ENCODE data around the gene MTHFD2L.

MTHFD2L gene

DNA sequence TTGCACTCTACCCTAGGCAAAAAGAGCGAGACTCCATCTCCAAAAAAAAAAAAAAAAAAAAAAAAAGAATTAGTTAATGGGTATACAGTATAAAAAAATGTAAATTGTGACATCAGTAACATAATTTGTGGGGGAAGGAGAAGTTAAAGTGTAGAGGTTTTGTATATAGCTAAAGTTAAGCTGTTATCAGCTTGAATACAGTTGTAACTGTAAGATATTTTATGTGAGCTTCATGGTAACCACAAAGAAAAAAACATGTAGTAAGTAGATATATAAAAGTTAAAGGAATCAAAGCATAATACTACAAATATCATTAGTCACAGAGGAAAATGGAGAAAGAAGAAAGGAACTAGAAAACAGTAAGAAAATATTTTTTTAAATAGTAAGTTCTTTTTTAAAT is 97.2 kb downstream of the MTHFD2L start:
- no peak overlapping the region for H3K27ac ChIP-seq
- H4K20me1 ChIP-seq (ENCODE audit: insufficient read depth): no peaks in the 10 kb centered on the region
- no peak overlapping the region for H3K4me3 ChIP-seq (IDR thresholded peaks at IDR 0.05; ENCODE audit: insufficient read depth, low read depth, low read length)
- H3K27me3 ChIP-seq (ENCODE audit: insufficient read depth, low read depth): no peaks in the 10 kb centered on the region
- H3K9ac ChIP-seq: no peak overlapping the region
- H3K4me2 ChIP-seq: no peak overlapping the region
- H2AFZ ChIP-seq (ENCODE audit: low read depth): no peak overlapping the region
- TF ChIP-seq CTCF (conservative IDR thresholded peaks at IDR 0.05; ENCODE audit: low read depth, low read length): no peak
- H3K4me1 ChIP-seq (ENCODE audit: low read depth, poor library complexity, severe bottlenecking): no peaks in the 10 kb centered on the region
- H3K79me2 ChIP-seq (ENCODE audit: insufficient read depth, low read depth): no peaks in the 10 kb centered on the region
- no peaks in the 10 kb centered on the region for H3K36me3 ChIP-seq (ENCODE audit: insufficient read depth)

GRCh38 chr4:74258963-74259362 is 101.0 kb downstream of the MTHFD2L start:
- H3K4me1 ChIP-seq (ENCODE audit: low read depth, poor library complexity, severe bottlenecking): no peaks in the 10 kb centered on the region
- no peak overlapping the region for H2AFZ ChIP-seq (ENCODE audit: low read depth)
- no peaks in the 10 kb centered on the region for H3K79me2 ChIP-seq (ENCODE audit: insufficient read depth, low read depth)
- TF ChIP-seq CTCF (conservative IDR thresholded peaks at IDR 0.05; ENCODE audit: low read depth, low read length): no peak
- no peak overlapping the region for H3K27ac ChIP-seq
- H3K4me2 ChIP-seq: no peak overlapping the region
- H4K20me1 ChIP-seq (ENCODE audit: insufficient read depth): no peaks in the 10 kb centered on the region
- H3K9ac ChIP-seq: no peak overlapping the region
- H3K36me3 ChIP-seq (ENCODE audit: insufficient read depth): no peaks in the 10 kb centered on the region; the same call in 1 of the 2 replicates
- H3K4me3 ChIP-seq (IDR thresholded peaks at IDR 0.05; ENCODE audit: insufficient read depth, low read depth, low read length): no peak overlapping the region
- no peaks in the 10 kb centered on the region for H3K27me3 ChIP-seq (ENCODE audit: insufficient read depth, low read depth)

GRCh38 chr4:74260036-74260435 is 102.1 kb downstream of the MTHFD2L start:
- no peak overlapping the region for H3K4me3 ChIP-seq (IDR thresholded peaks at IDR 0.05; ENCODE audit: insufficient read depth, low read depth, low read length)
- H3K27ac ChIP-seq: no peak overlapping the region
- H2AFZ ChIP-seq (ENCODE audit: low read depth): no peak overlapping the region
- H3K9ac ChIP-seq: no peak overlapping the region
- no peaks in the 10 kb centered on the region for H3K27me3 ChIP-seq (ENCODE audit: insufficient read depth, low read depth)
- H3K36me3 ChIP-seq (ENCODE audit: insufficient read depth): no peaks in the 10 kb centered on the region; the same call in 1 of the 2 replicates
- H3K4me2 ChIP-seq: no peak overlapping the region
- H4K20me1 ChIP-seq (ENCODE audit: insufficient read depth): no peaks in the 10 kb centered on the region
- H3K4me1 ChIP-seq (ENCODE audit: low read depth, poor library complexity, severe bottlenecking): no peaks in the 10 kb centered on the region
- H3K79me2 ChIP-seq (ENCODE audit: insufficient read depth, low read depth): no peaks in the 10 kb centered on the region
- no peak for TF ChIP-seq CTCF (conservative IDR thresholded peaks at IDR 0.05; ENCODE audit: low read depth, low read length)

GRCh38 chr4:74262522-74262921 is 104.6 kb downstream of the MTHFD2L start:
- no peak overlapping the region for H3K27ac ChIP-seq
- no peak overlapping the region for H3K4me3 ChIP-seq (IDR thresholded peaks at IDR 0.05; ENCODE audit: insufficient read depth, low read depth, low read length)
- H3K79me2 ChIP-seq (ENCODE audit: insufficient read depth, low read depth): no peaks in the 10 kb centered on the region
- H3K27me3 ChIP-seq (ENCODE audit: insufficient read depth, low read depth): no peaks in the 10 kb centered on the region
- peaks cover under 1% of the 10 kb centered on the region for H3K4me1 ChIP-seq (ENCODE audit: low read depth, poor library complexity, severe bottlenecking)
- no peak for TF ChIP-seq CTCF (conservative IDR thresholded peaks at IDR 0.05; ENCODE audit: low read depth, low read length)
- no peaks in the 10 kb centered on the region for H4K20me1 ChIP-seq (ENCODE audit: insufficient read depth)
- no peaks in the 10 kb centered on the region; the same call in 1 of the 2 replicates for H3K36me3 ChIP-seq (ENCODE audit: insufficient read depth)
- H3K4me2 ChIP-seq: no peak overlapping the region
- H3K9ac ChIP-seq: no peak overlapping the region
- H2AFZ ChIP-seq (ENCODE audit: low read depth): no peak overlapping the region
